Measurements from ENCODE around the gene ANO10.

ANO10 gene

DNA sequence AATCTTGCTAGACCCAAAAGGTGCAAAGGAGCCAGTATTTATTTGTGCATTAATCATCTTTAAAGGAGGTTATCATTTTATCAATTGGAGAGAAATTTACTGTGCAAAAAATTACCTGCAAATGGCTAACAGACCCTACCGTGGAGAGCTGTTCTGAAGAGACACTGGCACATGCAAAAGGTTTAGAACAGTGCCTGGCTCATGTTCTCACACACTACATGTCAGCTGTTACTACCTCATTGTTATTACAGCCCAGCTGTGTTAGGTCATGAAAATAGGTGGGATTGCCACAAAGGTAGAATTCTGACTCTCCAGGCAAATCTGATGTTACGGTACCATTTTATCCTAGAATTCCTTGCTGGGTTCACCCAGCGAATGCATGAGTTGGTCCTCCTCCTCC is 198.2 kb downstream of the ANO10 start:
- Histone ChIP-seq H3K27ac (ENCODE audit: low read length) (no peak overlapping the region), H3K36me3 (ENCODE audit: control insufficient read depth, low read depth, low read length) (no peaks in the 10 kb centered on the region), H3K4me3 (ENCODE audit: low read length) (no peak overlapping the region), H3K27me3 (ENCODE audit: control insufficient read depth, insufficient read depth, low read length) (no peaks in the 10 kb centered on the region), H3K4me1 (ENCODE audit: control insufficient read depth, low read depth, low read length) (peaks cover 11% of the 10 kb centered on the region), H3K9ac (ENCODE audit: low read length) (no peak overlapping the region), H3K9me3 (ENCODE audit: control insufficient read depth, low read depth, low read length) (no peaks in the 10 kb centered on the region)

DNA sequence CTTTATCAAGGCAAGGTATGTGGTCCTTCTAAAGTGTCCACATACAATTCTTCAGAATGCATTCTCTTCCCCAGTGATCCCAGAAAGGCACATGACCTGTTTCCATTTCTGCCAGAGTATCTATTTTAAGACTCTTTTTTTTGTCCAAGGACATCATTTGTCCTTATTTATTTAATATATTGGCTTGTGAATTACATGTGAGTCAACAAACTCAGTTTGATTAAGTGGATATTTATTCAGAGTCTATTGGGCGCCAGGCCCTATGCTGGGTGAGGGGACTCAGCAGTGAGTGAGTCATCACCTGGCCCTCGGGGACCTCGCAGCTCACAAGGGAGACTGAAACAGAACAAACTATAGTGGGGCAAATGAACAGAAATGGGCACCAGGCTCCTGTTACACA is 198.7 kb downstream of the ANO10 start:
- H3K4me3 ChIP-seq (ENCODE audit: low read length): no peak overlapping the region
- H3K27me3 ChIP-seq (ENCODE audit: control insufficient read depth, insufficient read depth, low read length): no peaks in the 10 kb centered on the region
- H3K9ac ChIP-seq (ENCODE audit: low read length): no peak overlapping the region
- no peak overlapping the region for H3K27ac ChIP-seq (ENCODE audit: low read length)
- H3K9me3 ChIP-seq (ENCODE audit: control insufficient read depth, low read depth, low read length): no peaks in the 10 kb centered on the region
- peaks cover 11% of the 10 kb centered on the region for H3K4me1 ChIP-seq (ENCODE audit: control insufficient read depth, low read depth, low read length)
- no peaks in the 10 kb centered on the region for H3K36me3 ChIP-seq (ENCODE audit: control insufficient read depth, low read depth, low read length)

DNA sequence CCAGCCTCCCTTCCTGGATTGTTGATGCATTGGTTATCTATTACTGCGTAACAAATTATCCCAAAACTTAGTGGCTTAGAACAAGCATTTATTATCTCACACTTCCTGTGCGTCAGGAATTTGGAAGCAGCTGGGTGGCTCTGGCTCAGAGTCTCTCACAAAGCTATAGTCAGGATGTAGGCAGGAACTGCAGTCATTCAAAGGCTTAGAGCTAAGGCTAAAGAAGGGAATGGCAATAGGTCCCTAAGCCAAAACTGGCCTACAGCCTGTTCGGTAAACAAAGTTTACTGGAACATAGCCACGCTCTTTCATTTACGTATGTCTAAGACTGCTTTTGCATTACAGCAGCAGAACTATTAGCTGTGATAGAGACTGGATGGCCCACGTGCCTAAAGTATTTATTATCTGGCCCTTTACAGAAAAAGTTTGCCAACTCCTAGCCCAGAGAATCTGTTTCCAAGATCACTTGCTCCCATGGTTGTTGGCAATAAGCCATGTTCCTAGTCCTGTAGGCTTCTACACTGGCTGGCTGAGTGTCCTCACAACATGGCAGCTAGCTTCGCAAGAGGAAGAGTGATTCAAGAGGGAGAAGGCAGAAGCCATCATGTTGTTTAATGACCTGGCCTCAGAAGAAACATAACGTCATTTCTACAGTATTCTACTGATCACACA is 203.1 kb downstream of the ANO10 start:
- no peak overlapping the region for H3K27ac ChIP-seq (ENCODE audit: low read length)
- no peak overlapping the region for H3K4me3 ChIP-seq (ENCODE audit: low read length)
- H3K36me3 ChIP-seq (ENCODE audit: control insufficient read depth, low read depth, low read length): no peaks in the 10 kb centered on the region
- H3K9me3 ChIP-seq (ENCODE audit: control insufficient read depth, low read depth, low read length): no peaks in the 10 kb centered on the region
- peaks cover 2% of the 10 kb centered on the region for H3K4me1 ChIP-seq (ENCODE audit: control insufficient read depth, low read depth, low read length)
- no peak overlapping the region for H3K9ac ChIP-seq (ENCODE audit: low read length)
- H3K27me3 ChIP-seq (ENCODE audit: control insufficient read depth, insufficient read depth, low read length): no peaks in the 10 kb centered on the region

DNA sequence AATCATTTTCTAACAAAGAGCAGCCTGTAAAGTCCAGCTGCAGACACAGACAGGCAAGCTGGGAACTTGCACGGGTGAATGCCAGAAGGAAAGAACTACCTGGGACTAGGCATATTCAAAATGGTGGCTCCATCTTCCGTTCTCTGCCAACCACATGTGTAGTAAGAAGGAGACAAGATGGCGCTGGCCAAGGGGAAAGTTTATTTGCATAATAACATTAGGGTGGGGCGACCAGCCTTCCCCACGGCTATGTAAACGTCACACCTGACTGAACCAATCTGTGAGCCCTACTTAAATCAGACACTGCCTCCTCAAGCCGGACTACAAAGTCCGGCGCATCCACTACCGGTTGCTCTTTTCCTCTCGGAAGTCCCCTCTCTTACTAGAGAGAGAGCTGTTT is 204.7 kb downstream of the ANO10 start:
- Histone ChIP-seq H3K4me1 (ENCODE audit: control insufficient read depth, low read depth, low read length) (no peaks in the 10 kb centered on the region), H3K36me3 (ENCODE audit: control insufficient read depth, low read depth, low read length) (no peaks in the 10 kb centered on the region), H3K4me3 (ENCODE audit: low read length) (no peak overlapping the region), H3K27ac (ENCODE audit: low read length) (no peak overlapping the region), H3K9me3 (ENCODE audit: control insufficient read depth, low read depth, low read length) (no peaks in the 10 kb centered on the region), H3K27me3 (ENCODE audit: control insufficient read depth, insufficient read depth, low read length) (no peaks in the 10 kb centered on the region), H3K9ac (ENCODE audit: low read length) (no peak overlapping the region)

DNA sequence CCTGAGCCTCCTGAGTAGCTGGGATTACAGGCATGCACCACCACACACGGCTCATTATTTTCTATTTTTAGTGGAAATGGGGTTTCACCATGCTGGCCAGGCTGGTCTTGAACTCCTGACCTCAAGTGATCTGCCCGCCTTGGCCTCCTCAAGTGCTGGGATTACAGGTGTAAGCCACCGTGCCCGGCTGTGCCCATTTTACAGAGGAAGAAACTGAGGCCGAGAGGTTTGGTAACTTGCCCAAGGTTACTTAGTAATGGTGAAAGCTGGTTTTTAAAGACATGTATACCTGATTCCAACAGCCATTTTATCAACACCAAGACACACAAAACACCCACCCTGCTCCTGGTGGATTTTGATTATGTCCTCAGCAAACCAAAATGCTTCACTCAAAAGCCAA is 206.7 kb downstream of the ANO10 start:
- H3K4me3 ChIP-seq (ENCODE audit: low read length): no peak overlapping the region
- no peaks in the 10 kb centered on the region for H3K9me3 ChIP-seq (ENCODE audit: control insufficient read depth, low read depth, low read length)
- H3K36me3 ChIP-seq (ENCODE audit: control insufficient read depth, low read depth, low read length): no peaks in the 10 kb centered on the region
- H3K27me3 ChIP-seq (ENCODE audit: control insufficient read depth, insufficient read depth, low read length): no peaks in the 10 kb centered on the region
- H3K4me1 ChIP-seq (ENCODE audit: control insufficient read depth, low read depth, low read length): no peaks in the 10 kb centered on the region
- H3K9ac ChIP-seq (ENCODE audit: low read length): no peak overlapping the region
- H3K27ac ChIP-seq (ENCODE audit: low read length): no peak overlapping the region

DNA sequence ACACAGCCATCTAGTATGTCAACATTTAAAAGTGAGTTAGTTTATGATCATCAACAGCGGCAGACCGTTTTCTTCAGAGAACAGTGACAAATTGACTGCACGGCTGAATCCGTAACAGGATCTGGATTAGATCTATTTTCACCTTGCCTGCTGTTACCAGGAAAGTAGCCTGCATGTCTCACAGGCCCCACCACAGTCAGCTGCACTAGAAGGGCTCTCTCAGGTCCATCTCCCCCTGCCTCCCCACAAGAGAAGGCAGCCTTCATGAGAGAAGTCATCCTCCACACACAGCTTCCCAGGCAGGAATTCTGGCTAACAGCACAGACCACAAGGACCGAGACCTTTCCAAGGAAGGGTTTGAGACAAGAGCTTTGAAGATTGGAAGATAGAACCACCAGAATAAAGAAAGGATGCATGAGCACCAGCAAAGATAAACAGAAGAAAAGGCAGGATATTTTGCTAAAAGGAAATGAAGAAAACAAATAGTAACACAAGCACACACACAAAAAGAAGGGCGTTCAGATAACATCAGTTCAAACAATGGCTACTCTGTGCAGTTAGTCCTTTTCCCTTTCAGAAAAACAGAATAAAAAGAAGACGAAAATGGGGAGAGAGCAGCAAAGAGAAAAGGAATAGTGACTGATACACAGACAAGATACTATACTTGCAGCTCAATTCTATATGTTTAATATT is 208.0 kb downstream of the ANO10 start:
- Histone ChIP-seq H3K36me3 (ENCODE audit: control insufficient read depth, low read depth, low read length) (no peaks in the 10 kb centered on the region), H3K4me3 (ENCODE audit: low read length) (no peak overlapping the region), H3K9me3 (ENCODE audit: control insufficient read depth, low read depth, low read length) (no peaks in the 10 kb centered on the region), H3K27me3 (ENCODE audit: control insufficient read depth, insufficient read depth, low read length) (no peaks in the 10 kb centered on the region), H3K4me1 (ENCODE audit: control insufficient read depth, low read depth, low read length) (no peaks in the 10 kb centered on the region), H3K9ac (ENCODE audit: low read length) (no peak overlapping the region), H3K27ac (ENCODE audit: low read length) (no peak overlapping the region)

DNA sequence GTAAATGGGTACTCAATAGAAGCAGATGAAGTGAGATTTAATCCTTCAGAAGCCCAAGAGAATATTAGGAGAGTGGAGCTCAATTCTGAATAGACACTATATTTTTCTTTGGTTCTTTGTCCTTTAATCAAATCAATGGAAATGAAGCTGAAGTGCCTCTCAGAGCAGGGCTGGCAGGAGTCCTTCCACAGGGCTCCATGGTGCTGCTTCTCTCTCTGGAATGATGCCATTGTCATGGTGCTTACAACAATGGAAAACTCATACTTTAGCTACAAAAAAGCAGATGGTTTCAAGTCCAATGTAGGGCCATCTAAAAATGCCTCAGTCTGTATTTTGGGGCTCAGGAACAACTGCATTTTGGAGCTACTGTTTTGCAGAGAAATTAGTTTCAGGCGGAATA is 210.4 kb downstream of the ANO10 start:
- Histone ChIP-seq H3K9me3 (ENCODE audit: control insufficient read depth, low read depth, low read length) (no peaks in the 10 kb centered on the region), H3K4me1 (ENCODE audit: control insufficient read depth, low read depth, low read length) (no peaks in the 10 kb centered on the region), H3K36me3 (ENCODE audit: control insufficient read depth, low read depth, low read length) (no peaks in the 10 kb centered on the region), H3K9ac (ENCODE audit: low read length) (no peak overlapping the region), H3K27ac (ENCODE audit: low read length) (no peak overlapping the region), H3K4me3 (ENCODE audit: low read length) (no peak overlapping the region), H3K27me3 (ENCODE audit: control insufficient read depth, insufficient read depth, low read length) (no peaks in the 10 kb centered on the region)

DNA sequence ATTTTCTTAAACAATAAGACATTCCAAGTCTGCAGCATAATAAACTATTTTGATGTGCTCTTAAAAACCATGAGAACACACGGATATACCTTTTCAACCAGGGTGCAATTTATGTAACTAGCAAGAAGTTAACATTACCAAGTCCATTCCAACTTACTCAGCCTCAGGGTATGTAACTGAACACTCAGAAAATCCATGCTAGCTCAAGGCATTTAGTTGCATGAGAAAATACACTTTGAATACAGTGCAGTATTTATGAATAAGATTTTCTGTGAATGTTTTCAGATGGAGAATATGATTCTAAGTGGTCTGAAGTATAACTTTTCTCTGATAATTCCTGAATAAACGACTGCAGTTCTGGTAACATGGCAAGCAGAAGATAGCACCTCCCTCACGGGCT is 211.2 kb downstream of the ANO10 start:
- no peak overlapping the region for H3K4me3 ChIP-seq (ENCODE audit: low read length)
- no peaks in the 10 kb centered on the region for H3K4me1 ChIP-seq (ENCODE audit: control insufficient read depth, low read depth, low read length)
- H3K9me3 ChIP-seq (ENCODE audit: control insufficient read depth, low read depth, low read length): no peaks in the 10 kb centered on the region
- no peak overlapping the region for H3K9ac ChIP-seq (ENCODE audit: low read length)
- H3K27ac ChIP-seq (ENCODE audit: low read length): no peak overlapping the region
- H3K27me3 ChIP-seq (ENCODE audit: control insufficient read depth, insufficient read depth, low read length): no peaks in the 10 kb centered on the region
- no peaks in the 10 kb centered on the region for H3K36me3 ChIP-seq (ENCODE audit: control insufficient read depth, low read depth, low read length)

DNA sequence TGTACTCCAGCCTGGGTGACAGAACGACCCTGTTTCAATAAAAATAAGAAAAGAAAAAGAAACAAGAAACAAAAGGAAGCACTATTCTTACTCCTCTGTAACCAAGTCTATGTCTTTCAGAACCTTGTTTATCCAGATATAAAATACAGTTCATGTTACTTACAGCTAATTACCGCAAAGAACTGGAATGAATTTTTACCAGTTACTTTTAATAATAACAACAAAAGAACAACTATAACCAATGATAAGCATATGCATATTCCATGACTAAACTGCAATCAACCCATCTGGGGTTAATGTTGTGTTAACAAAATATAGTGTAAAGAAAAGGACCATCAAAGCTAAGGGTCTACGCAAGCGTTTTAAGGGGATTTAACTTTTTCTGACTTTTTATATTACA is 212.3 kb downstream of the ANO10 start:
- Histone ChIP-seq H3K4me1 (ENCODE audit: control insufficient read depth, low read depth, low read length) (no peaks in the 10 kb centered on the region), H3K9ac (ENCODE audit: low read length) (no peak overlapping the region), H3K9me3 (ENCODE audit: control insufficient read depth, low read depth, low read length) (no peaks in the 10 kb centered on the region), H3K27me3 (ENCODE audit: control insufficient read depth, insufficient read depth, low read length) (no peaks in the 10 kb centered on the region), H3K36me3 (ENCODE audit: control insufficient read depth, low read depth, low read length) (no peaks in the 10 kb centered on the region), H3K27ac (ENCODE audit: low read length) (no peak overlapping the region), H3K4me3 (ENCODE audit: low read length) (no peak overlapping the region)

DNA sequence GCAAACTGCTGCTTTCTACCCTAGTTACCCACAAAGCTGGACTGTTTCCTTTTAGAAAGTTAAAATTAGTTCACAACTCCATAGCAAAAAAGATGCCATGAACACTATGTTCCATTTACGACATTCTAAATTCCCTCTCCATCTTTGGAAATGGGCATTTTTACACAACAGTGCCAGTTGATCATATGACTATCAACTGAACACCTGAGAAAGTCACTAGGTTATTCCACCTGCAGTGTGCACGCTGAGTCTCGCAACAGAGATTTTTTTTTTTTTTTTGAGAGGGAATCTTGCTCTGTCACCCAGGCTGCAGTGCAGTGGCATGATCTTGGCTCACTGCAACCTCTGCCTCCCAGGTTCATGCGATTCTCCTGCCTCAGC is 215.2 kb downstream of the ANO10 start:
- no peak overlapping the region for H3K27ac ChIP-seq (ENCODE audit: low read length)
- no peak overlapping the region for H3K9ac ChIP-seq (ENCODE audit: low read length)
- no peaks in the 10 kb centered on the region for H3K4me1 ChIP-seq (ENCODE audit: control insufficient read depth, low read depth, low read length)
- no peaks in the 10 kb centered on the region for H3K9me3 ChIP-seq (ENCODE audit: control insufficient read depth, low read depth, low read length)
- no peak overlapping the region for H3K4me3 ChIP-seq (ENCODE audit: low read length)
- no peaks in the 10 kb centered on the region for H3K27me3 ChIP-seq (ENCODE audit: control insufficient read depth, insufficient read depth, low read length)
- no peaks in the 10 kb centered on the region for H3K36me3 ChIP-seq (ENCODE audit: control insufficient read depth, low read depth, low read length)

DNA sequence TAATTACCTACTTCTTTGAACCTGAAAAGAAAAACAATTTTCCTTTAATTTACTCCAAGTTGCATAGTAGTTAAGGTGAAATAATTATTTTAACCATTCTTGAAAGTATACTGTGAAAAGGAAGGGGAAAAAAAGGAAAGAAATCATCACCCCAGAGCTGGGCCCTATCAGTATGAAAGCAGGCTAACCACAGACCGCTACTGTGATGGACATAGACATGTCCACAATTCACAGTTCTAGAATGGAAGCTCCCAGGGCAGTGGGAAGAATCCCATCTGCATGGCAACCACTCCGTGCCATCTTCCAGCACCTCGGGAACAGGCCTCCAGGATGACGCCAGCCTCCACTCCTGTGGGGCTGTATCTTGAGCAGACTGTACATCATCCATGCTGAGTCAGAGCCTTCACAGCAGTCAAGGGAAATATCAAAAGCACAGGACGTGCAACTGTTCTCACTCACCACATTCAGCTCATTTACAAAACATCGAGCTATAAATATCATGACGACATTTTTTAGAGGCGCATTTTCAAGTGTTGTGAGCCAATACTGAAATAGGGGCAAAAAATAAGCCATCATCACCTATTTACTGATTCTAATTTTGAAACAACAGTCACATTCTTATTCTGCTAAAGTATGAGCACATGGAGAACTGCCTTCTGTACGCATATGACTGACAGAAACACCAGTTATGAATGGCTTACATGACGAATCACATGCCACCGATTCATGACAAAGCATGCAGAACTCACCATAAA is 215.7 kb downstream of the ANO10 start:
- no peaks in the 10 kb centered on the region for H3K4me1 ChIP-seq (ENCODE audit: control insufficient read depth, low read depth, low read length)
- no peaks in the 10 kb centered on the region for H3K27me3 ChIP-seq (ENCODE audit: control insufficient read depth, insufficient read depth, low read length)
- H3K9me3 ChIP-seq (ENCODE audit: control insufficient read depth, low read depth, low read length): no peaks in the 10 kb centered on the region
- no peak overlapping the region for H3K9ac ChIP-seq (ENCODE audit: low read length)
- H3K27ac ChIP-seq (ENCODE audit: low read length): no peak overlapping the region
- H3K36me3 ChIP-seq (ENCODE audit: control insufficient read depth, low read depth, low read length): no peaks in the 10 kb centered on the region
- H3K4me3 ChIP-seq (ENCODE audit: low read length): no peak overlapping the region

Measured in iPS-18a (cell line).